HFF-Myc (cell line): ENCODE results near the gene REPIN1.

ENCODE experiments used
- DNase-seq: peaks from one replicate; pipeline ENCODE4 v3.0.0-alpha.2; 2011; ENCODE audit warnings: low read depth; ENCODE audit errors: extremely low read depth
- H3K4me3 ChIP-seq: replicated peaks from 2 replicates; pipeline ENCODE4 v1.5.1; 2011; ENCODE audit warnings: low read depth, mild to moderate bottlenecking, control low read depth, low read length
- TF ChIP-seq, protein P1 (sequence below): IDR thresholded peaks from 2 replicates; pipeline ENCODE4 v1.5.1; 2012; ENCODE audit warnings: mild to moderate bottlenecking, low read depth, low read length, control low read depth; ENCODE audit errors: missing control alignments

The REPIN1 gene

DNA sequence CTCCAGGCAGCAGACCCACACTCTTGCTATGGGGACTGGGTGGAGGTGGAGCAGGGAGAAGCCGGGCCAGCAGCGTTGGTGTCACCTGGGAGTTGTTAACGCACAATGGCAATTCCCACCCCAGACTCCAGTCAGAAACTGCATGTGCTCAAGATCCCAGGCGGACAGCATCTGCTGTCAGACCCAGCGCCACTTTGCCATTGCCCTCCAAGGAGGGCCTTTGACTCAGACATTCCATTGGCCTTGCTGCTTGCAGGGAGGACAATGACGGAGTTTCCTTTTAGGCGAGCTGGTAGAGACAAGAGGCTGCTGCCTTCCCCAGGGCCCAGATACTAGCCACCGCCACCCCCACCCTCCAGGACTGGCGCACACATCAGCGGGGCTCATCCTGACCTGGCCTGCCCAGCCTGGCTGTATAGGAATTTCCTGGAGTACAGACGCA is 45.0 kb downstream of the REPIN1 start:
- DNase-seq, result no peak
- TF ChIP-seq, protein P1, sequence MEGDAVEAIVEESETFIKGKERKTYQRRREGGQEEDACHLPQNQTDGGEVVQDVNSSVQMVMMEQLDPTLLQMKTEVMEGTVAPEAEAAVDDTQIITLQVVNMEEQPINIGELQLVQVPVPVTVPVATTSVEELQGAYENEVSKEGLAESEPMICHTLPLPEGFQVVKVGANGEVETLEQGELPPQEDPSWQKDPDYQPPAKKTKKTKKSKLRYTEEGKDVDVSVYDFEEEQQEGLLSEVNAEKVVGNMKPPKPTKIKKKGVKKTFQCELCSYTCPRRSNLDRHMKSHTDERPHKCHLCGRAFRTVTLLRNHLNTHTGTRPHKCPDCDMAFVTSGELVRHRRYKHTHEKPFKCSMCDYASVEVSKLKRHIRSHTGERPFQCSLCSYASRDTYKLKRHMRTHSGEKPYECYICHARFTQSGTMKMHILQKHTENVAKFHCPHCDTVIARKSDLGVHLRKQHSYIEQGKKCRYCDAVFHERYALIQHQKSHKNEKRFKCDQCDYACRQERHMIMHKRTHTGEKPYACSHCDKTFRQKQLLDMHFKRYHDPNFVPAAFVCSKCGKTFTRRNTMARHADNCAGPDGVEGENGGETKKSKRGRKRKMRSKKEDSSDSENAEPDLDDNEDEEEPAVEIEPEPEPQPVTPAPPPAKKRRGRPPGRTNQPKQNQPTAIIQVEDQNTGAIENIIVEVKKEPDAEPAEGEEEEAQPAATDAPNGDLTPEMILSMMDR, result no peak

DNA sequence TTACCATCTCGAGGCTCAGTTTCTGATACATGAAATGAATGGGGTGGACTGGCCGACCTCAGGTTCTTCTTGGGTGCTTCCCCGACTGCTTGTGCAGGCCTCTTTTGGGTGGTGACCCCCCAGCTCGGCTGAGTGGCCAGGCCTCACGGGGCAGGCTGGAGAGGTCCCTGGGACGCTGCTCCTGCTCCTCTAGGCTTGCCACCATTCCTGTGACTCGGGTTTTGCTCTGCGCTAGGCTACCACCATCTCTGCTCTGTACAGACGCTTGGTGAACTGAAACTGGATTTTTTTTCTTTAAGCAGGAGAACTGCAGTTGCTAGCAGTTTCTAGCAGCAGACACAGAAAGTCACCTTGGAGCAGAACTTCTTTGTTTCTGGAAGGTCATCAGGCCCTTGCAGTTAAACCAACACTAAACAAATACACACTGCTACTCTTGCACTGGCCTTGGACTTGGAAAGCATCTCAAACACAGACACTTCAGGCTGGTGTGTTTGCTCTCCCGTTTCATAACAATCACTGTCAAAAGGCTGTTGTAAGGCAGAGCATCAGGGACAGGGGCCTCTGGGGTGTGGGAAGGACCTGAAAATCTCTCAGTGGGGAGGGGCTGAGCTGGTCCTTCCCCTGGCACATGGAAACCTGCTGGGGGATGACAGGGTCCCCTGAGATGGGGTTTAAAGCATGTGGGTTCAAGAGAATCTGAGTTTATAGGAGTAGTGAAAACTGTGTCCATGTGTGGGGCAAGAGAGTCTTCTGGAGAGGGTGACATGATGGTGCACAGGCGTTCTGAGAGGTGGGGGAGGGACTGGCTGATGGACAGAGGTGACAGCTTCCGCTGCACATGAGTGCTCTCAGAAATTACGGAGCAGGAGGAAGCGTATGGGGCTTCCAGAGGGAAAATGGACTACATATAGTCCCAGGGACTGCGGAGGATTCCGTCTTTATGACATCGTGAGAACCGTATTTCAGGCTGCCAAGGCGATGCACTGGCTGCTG is 46.8 kb downstream of the REPIN1 start:
- TF ChIP-seq, protein P1, result no peak
- H3K4me3 ChIP-seq, result no peak overlapping the region

More for the DNA sequence above, 45.0 kb downstream of the REPIN1 start:
- H3K4me3 ChIP-seq, result no peak overlapping the region

DNA sequence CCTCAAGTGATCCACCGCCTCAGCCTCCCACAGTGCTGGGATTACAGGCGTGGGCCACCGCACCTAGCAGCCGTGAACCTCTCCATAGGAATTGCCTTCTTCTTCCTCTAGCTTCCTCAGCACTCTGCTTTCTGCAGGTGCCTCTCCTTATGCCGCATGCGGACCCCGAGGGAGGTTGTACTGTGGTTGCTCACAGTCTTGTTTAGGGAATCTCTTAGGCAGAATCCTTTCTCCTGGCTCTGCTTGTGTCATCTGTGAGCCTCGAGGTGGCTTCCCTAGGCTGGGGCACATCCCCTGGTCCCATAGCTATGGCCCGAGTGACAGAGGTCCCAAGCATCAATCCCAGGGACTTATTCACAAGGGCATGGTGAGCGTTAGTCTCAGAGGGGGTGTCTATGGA is 48.6 kb downstream of the REPIN1 start:
- TF ChIP-seq, protein P1, result no peak
- no peak for DNase-seq
- H3K4me3 ChIP-seq, result no peak overlapping the region

More for the DNA sequence above, 46.8 kb downstream of the REPIN1 start:
- no peak for DNase-seq

DNA sequence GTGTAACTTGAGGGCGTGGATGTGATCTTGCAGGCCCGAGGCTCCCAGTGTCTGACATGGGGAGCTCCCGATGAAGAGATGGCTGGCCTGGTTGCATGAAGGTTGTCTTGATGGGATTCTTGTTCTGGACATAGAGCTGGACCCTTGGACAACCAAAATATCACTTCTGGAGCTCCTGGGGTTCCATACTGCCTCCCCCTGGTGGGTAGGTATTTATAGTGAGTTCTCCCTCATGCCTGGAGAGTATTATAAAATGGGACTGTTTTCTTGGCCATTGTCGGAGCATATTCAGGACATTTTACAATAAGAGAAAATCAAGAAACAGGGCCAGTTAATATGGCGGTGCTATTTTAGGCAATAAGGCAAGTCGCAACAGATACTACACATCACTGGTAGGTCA is 49.2 kb downstream of the REPIN1 start:
- no peak overlapping the region for H3K4me3 ChIP-seq
- DNase-seq, result no peak
- TF ChIP-seq, protein P1, result no peak

DNA sequence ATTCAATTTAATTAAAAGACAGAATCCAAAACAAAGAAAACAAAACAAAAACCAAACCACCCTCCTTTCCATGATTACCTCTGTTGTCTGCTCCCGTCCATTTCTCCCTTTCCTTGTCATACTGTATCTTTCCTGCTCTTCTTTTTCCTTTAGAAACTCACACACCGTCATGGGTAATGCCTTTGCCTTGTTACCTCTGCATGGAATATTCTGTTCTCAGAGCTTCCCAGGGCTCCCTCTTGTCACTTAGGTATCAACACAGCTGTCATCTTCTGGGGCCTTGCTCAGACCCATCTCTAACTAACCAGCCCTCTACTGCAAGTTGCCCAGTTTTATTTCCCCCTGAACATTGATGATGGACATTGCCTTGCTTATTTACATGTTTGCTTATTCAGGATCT is 51.6 kb downstream of the REPIN1 start:
- no peak for DNase-seq
- no peak overlapping the region for H3K4me3 ChIP-seq
- TF ChIP-seq, protein P1, result no peak

DNA sequence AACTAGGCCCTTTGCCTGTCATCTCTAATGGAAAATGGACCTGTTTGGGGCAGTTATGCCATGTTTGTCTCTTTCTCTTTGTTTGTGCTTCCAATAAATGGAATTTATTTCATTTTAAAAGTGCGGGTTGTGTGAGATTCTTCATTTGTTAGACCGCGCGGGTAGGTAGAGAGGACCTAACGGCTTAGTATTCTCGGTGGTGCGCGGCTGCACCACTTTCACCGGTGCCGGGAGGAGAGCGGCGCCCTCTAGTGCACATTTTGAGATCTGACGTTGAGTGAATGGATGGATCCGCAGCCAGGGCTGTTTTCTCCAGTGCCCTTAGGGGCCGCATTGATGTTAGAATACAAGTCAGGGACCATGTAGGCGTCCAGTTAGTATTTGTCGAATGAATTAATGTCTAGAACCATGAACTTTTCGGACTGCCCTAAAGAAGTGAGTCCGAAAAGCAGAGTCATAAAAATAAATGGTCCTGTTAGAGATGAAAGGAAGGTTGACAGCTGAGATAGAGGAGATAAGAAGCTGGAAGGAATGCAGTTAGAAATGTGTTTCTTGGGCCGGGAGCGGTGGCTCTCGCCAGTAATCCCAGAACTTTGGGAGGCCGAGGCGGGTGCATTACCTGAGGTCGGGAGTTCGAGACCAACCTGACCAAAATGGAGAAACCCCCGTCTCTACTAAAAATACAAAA is 52.5 kb downstream of the REPIN1 start:
- H3K4me3 ChIP-seq, result no peak overlapping the region
- TF ChIP-seq, protein P1, result peak; percentile 83
- DNase-seq, result peak; percentile 66
